MCF 10A (cell line): ENCODE measurements around the gene NAALADL2. TPM values are rescaled to one million over a fixed set of nuclear protein-coding genes. Genes with fewer than 3 reads are reported as not detected.

Experiments used
- BruUV-seq: library from RNA; stranded (reverse); fragments of 400-500 nt; replicated peaks from 2 replicates; lab custom pipeline; 2021; lab: Mats Ljungman, UMichigan
- CTCF ChIA-PET: fragments of 300-600 bp; sonication (Branson Sonifier 250); formaldehyde crosslinking; extraction: SDS; loops from one replicate; lab custom pipeline; 2021; ENCODE audit warnings: antibody characterized with exemption, inconsistent platforms; lab: Yijun Ruan, JAX
- POLR2A ChIA-PET: fragments of 300-600, 350-650 bp; sonication (Branson Sonifier 250); formaldehyde crosslinking; extraction: SDS; loops from one replicate; lab custom pipeline; 2020; ENCODE audit warnings: antibody characterized with exemption, inconsistent platforms; lab: Yijun Ruan, JAX
- DNase-seq: peaks from one replicate; pipeline ENCODE4 v3.0.0-alpha.2; 2018; ENCODE audit not compliant: unreplicated experiment
- H3K27ac Mint-ChIP-seq: one replicate; pipeline ENCODE4 v1.8.0; 2022; ENCODE audit warnings: mild to moderate bottlenecking, low read depth, mixed read lengths; ENCODE audit not compliant: unreplicated experiment
- H3K27me3 Mint-ChIP-seq: one replicate; pipeline ENCODE4 v1.8.0; 2022; ENCODE audit warnings: mixed read lengths; ENCODE audit not compliant: insufficient read depth, unreplicated experiment
- H3K36me3 Mint-ChIP-seq: one replicate; pipeline ENCODE4 v1.8.0; 2022; ENCODE audit warnings: mild to moderate bottlenecking, moderate library complexity, mixed read lengths; ENCODE audit not compliant: insufficient read depth, unreplicated experiment
- H3K4me1 Mint-ChIP-seq: one replicate; pipeline ENCODE4 v1.8.0; 2022; ENCODE audit warnings: mixed read lengths; ENCODE audit not compliant: insufficient read depth, unreplicated experiment
- H3K4me3 Mint-ChIP-seq: one replicate; pipeline ENCODE4 v1.8.0; 2022; ENCODE audit warnings: mild to moderate bottlenecking, moderate library complexity, mixed read lengths; ENCODE audit not compliant: unreplicated experiment
- H3K9me3 Mint-ChIP-seq: one replicate; pipeline ENCODE4 v1.8.0; 2022; ENCODE audit warnings: mixed read lengths; ENCODE audit not compliant: unreplicated experiment
- intact Hi-C: fragments of 100-400 bp; cut with micrococcal nuclease; formaldehyde crosslinking; loops from 2 replicates; pipeline ENCODE4 v1.14.1; 2022
- total RNA-seq: library from RNA; stranded (reverse); gene quantifications from 2 replicates; pipeline ENCODE4 v1.2.3, GENCODE V29; 2022
- TF ChIP-seq, protein P1 (sequence below): fragments of 200-600 bp; IDR thresholded peaks from one replicate; pipeline ENCODE4 v1.8.0; 2022; ENCODE audit warnings: antibody characterized with exemption, mild to moderate bottlenecking; ENCODE audit not compliant: unreplicated experiment

NAALADL2 gene
- total RNA-seq, 1 experiment from 2014 or later = 4.2 TPM

DNA sequence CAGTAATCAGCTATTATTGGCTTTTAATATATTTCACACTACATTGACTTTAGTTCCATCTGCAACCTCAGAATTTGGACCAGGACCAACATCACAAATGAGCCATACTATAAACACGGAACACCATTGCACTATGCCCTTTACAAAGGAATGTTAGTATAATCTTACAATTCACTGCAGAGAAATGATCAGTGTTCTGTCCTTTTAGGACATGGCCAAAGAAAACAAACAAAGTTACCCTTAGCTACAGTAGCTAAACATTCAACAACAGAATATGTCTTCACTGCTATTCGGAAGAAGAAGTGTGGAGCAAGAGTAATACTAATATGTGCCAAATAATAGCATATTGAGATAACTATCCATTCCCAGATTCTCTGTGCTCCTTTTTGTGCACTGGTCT, 90.4 kb downstream of the NAALADL2 start:
- Mint-ChIP-seq H3K36me3 (no peaks in the 10 kb centered on the region), H3K9me3 (no peaks in the 10 kb centered on the region), H3K27ac (peak overlapping the region; percentile 70), H3K27me3 (no peaks in the 10 kb centered on the region), H3K4me1 (peaks cover 34% of the 10 kb centered on the region), H3K4me3 (no peak overlapping the region)
- POLR2A ChIA-PET = interaction anchor here (0.6 to 0.7 kb wide), 2 partner anchors 8 to 777 kb away, joined by 3 to 5 read pairs; no protein-coding TSS in a partner anchor
- intact Hi-C loops = no loop called here
- peak; percentile 86 for DNase-seq
- no TSS peak for BruUV-seq
- CTCF ChIA-PET = interaction anchor here (0.7 kb wide), 1 partner anchor 15 kb away, joined by 3 read pairs; no protein-coding TSS in a partner anchor
- TF ChIP-seq, protein P1, sequence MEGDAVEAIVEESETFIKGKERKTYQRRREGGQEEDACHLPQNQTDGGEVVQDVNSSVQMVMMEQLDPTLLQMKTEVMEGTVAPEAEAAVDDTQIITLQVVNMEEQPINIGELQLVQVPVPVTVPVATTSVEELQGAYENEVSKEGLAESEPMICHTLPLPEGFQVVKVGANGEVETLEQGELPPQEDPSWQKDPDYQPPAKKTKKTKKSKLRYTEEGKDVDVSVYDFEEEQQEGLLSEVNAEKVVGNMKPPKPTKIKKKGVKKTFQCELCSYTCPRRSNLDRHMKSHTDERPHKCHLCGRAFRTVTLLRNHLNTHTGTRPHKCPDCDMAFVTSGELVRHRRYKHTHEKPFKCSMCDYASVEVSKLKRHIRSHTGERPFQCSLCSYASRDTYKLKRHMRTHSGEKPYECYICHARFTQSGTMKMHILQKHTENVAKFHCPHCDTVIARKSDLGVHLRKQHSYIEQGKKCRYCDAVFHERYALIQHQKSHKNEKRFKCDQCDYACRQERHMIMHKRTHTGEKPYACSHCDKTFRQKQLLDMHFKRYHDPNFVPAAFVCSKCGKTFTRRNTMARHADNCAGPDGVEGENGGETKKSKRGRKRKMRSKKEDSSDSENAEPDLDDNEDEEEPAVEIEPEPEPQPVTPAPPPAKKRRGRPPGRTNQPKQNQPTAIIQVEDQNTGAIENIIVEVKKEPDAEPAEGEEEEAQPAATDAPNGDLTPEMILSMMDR = no peak

DNA sequence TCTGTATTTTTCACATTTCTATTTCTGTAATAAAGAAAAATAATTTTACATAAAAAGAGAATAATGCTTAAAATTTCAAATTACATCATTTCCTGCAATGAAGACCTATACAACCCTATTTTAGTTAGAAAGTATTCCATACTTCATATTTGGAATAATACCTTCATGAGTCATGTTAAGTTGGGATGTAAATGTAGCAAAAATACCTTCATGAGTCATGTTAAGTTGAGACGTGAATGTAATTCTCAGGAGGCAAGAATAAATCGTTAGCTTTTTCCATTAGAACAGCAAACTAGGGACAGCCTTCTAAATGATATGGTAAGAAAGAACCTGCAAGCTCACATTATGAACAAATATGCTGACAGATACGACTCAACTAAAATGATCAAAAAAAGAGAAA, 91.9 kb downstream of the NAALADL2 start:
- intact Hi-C loops = loop anchor here (2.0 kb wide), 1 partner anchor 510 kb away; no protein-coding TSS in a partner anchor
- H3K4me3 Mint-ChIP-seq = no peak overlapping the region
- CTCF ChIA-PET = interaction anchor here (0.7 kb wide), 1 partner anchor 595 kb away, joined by 3 read pairs; no protein-coding TSS in a partner anchor
- H3K27me3 Mint-ChIP-seq = no peaks in the 10 kb centered on the region
- H3K36me3 Mint-ChIP-seq = no peaks in the 10 kb centered on the region
- peak overlapping the region; percentile 70 for H3K27ac Mint-ChIP-seq
- POLR2A ChIA-PET = interaction anchor here (1.0 kb wide), 1 partner anchor 510 kb away, joined by 5 read pairs; no protein-coding TSS in a partner anchor
- TF ChIP-seq, protein P1 = no peak
- H3K4me1 Mint-ChIP-seq = peaks cover 41% of the 10 kb centered on the region
- DNase-seq = peak; percentile 66
- H3K9me3 Mint-ChIP-seq = no peaks in the 10 kb centered on the region
- no TSS peak for BruUV-seq

DNA sequence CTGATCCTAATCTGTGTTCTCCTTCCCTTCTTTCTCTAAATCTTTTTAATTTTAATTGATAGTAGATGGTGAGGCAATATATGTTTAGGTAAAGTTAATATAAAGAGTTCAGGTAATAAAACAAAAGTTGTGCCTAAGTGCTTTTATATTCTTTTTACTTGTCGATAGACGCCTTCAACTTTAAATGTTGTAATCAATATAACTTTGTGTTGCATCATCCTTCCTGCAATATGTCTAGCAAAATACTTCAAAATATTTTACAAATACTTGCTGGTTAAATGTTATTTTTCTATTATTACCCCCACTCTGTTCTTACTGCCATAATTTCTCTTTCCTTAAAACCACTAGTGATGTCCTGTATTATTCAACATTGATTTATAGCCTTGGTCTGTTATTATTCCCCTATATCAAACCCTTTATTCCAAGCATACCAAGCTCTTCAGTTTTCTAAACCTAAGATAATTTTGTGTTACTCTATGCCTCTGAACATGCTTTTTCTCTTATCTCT, 92.4 kb downstream of the NAALADL2 start:
- Mint-ChIP-seq H3K36me3 (no peaks in the 10 kb centered on the region), H3K9me3 (no peaks in the 10 kb centered on the region), H3K4me1 (peaks cover 44% of the 10 kb centered on the region), H3K27me3 (no peaks in the 10 kb centered on the region), H3K27ac (peak overlapping the region; percentile 70), H3K4me3 (no peak overlapping the region)
- ChIA-PET CTCF (interaction anchor here (0.7 kb wide), 1 partner anchor 510 kb away, joined by 3 read pairs; no protein-coding TSS in a partner anchor), POLR2A (no interaction called here)
- no peak for DNase-seq
- intact Hi-C loops = loop anchor here (2.0 kb wide), 1 partner anchor 511 kb away; no protein-coding TSS in a partner anchor
- TF ChIP-seq, protein P1 = no peak
- BruUV-seq = TSS peak; percentile 91

DNA sequence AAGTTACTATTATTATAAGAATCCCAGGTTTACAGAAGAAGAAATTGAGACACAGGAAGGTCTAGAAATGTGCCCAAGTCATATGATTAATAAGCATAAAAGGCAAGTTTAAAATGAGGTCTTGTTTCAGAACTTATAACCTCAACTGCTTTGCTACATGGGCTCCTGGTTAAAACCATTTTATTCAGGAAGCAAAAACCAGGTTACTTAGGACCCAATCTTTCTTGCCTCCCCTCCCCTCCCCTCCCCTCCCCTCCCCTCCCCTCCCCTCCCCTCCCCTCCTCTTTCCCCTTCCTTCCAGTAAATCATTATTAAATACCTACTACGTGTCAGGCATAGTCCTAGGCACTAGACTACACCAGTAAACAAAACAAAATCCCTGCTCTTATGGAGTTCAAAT, 93.9 kb downstream of the NAALADL2 start:
- Mint-ChIP-seq H3K4me3 (no peak overlapping the region), H3K4me1 (peaks cover 59% of the 10 kb centered on the region), H3K9me3 (no peaks in the 10 kb centered on the region), H3K27me3 (no peaks in the 10 kb centered on the region), H3K36me3 (no peaks in the 10 kb centered on the region), H3K27ac (peak overlapping the region; percentile 33)
- TF ChIP-seq, protein P1 = no peak
- intact Hi-C loops = no loop called here
- ChIA-PET CTCF (no interaction called here), POLR2A (no interaction called here)
- DNase-seq = no peak
- BruUV-seq = no TSS peak
